SHP77 (cell line): ENCODE results near the gene CD14.
"Not testable (repeated sequence)": the region's sequence is repeated elsewhere in the genome, so short reads cannot be mapped to it uniquely, and the experiment has no call there.

Experiments used
- DNase-seq, 2 experiments: peaks; one replicate each; lab custom pipeline; 2025; lab: John Stamatoyannopoulos, UW

Gene CD14

DNA sequence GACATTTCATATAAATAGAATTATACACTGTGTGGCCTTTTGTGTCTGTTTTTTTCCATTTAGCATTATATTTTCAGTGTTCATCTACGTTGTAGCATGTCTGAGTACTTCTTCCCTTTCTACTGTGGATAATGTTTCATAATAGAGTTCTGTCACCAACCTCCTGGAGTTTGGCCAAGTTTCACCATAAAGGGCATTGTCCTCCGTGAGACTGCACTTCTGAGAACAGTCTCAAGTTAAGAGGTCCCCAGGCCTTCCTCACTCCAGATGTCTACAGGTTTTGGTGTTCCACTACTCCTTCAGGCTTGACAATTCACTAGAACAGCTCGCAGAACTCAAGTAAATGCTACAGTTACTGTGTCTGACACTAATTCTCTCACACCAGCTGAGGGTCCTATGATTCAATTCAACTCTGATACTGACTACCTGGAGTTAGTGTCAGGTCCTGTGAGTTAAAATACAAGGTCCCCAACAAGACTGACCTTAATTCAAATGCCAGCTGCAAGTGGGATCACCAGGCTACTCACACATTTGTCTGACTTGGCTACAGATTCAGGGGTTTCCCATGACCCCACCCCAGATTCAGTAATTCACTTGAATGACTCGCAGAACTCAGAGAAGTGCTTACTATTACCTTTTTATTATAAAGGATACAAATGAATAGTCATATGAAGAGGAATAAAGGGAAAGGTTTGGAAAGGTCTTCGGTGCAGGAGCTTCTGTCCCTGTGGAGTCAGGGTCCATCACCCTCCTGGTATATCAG, 37.3 kb downstream of the CD14 start:
- DNase-seq = peak in 1 of 2 experiments; percentile 17

DNA sequence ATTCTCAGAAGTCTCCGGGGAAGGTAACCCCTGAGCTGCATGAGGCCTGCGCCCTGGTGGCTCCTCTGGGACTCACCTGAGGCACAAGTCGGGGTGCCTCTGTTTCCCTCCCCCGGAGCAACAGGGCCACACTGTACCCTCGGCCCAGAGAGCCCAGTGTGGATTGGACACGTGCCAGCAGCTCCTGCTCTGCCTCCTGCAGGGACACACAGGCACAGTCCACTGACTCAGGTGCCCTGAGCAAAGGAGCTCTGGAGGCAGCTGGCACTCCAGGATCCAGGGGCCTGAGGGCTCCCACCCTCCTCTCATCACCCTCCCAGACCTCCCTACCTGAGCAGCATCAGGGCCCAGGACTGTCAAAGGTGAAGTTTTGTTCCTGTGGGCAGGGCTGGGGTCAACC, 38.8 kb downstream of the CD14 start:
- peak in 1 of 2 experiments; percentile 14 for DNase-seq

DNA sequence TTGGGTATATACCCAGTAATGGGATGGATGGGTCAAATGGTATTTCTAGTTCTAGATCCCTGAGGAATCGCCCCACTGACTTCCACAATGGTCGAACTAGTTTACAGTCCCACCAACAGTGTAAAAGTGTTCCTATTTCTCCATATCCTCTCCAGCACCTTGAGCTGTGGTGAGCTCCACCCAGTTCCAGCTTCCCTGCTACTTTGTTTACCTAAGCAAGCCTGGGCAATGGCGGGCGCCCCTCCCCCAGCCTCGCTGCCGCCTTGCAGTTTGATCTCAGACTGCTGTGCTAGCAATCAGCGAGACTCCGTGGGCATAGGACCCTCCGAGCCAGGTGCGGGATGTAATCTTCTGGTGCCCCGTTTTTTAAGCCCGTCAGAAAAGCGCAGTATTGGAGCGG, 39.9 kb downstream of the CD14 start:
- not testable (repeated sequence) for DNase-seq

DNA sequence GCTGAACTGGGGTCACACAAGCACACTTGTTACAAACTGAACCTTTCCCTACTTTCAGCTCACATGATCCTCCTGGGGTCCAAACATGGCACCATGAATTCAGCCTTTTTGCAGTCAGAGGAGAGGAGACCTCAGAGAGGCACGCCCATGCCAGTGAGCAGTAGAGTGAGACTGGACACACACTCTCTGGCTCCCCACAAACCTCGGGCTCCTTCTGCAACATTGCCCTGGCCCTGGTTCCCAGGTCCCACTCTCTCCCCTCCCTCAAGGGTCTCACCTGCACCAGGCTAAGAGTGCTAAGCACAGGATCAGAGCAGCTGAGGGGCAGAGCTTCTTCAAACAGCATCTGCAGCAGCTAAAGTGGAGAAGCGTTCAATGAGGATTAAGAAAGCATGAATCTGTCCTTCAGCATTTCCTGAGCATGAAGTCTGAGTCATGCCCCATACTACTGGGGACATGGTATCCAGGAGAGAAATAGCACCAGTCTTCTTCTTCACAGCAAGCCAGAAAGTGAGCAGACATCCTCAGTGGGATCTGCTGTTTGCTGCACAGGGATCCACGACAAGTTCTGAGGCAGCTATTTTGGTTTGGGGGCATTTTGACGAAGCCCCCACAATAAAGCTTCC, 41.1 kb downstream of the CD14 start:
- DNase-seq = no peak

DNA sequence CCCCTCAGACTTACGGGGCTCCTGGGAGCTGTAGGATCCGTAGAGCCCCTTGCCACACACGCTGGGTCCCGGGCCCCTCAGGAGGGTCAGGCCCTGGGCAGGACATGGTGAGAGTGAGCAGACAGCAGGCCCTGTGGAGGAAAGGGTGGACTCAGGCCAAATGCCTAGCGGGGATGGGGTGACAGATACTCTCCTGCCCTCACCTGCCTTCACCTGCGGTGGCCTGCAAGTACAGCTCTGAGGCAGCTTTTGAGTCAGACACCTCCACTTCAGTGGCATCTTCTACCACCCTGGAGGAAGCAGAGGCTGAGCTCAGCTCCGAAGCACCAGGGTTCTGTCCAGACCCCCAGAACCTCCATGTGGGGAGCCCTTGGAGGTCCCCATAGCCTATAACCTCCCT, 42.1 kb downstream of the CD14 start:
- DNase-seq = no peak

DNA sequence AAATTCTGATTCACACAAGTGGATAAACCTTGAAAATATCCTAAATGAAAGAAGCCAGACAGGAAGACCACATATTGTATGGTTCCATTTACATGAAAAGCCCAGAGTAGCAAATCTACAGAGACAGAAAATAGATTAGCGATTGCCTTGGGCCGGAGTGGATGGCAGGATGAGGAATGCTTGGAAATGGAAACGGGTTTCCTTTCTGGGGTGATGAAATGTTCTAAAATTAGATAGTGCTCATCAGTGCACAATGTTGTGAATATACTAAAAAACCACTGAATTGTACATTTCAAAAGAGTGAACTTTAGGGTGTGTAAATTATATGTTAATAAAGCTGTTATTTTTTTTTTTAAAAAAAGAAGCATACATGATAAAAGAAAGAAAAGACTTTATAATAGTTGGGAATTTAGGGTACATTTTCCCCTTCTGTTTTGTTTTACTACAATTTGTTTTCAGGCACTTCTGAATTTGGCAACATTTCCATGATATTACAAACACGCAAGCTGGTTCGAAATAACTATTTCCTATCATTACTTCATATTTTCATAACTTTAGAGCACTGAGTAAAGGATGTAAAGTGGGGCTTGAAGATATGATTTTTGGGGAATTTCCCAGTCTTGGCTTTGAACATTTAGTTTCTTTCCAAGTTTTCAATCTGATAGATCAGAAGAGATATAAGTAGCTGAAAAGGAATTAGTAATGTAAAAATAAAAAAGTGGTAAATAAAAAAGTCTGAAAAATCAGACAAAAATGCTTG, 44.5 kb downstream of the CD14 start:
- no peak for DNase-seq

DNA sequence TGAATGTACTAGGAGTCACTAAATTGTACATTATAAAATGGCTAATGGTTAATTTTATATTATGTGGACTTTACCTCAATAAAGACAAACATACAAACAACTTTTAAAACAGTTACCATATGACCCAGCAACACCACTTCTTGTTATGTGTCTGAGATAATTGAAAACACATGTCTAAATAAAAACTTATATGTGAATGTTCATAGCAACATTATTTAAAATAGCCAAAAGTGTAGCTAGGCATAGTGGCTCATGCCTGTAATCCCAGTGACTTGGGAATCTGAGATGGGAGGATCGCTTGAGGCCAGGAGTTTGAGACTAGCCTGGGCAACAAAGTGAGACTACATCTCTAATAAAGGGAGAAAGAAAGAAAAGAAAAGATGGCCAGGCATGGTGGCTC, 45.5 kb downstream of the CD14 start:
- DNase-seq = no peak
